Measurements from ENCODE around the gene SPX.

Gene SPX

GRCh38 chr12:21526053-21526452, at the start of gene SPX:
TSS of gene SPX (plus strand) at chr12:21526296. CDS start at chr12:21526473, 177 bp downstream.
- Histone ChIP-seq H3K27me3 (ENCODE audit: insufficient read depth, low read depth, severe bottlenecking) (peaks cover 2% of the 10 kb centered on the region), H3K4me3 (ENCODE audit: low read depth, low read length) (peak within 1 kb of the TSS; percentile 88), H3K9me3 (ENCODE audit: severe bottlenecking) (no peaks in the 10 kb centered on the region), H3K27ac (no peak within 1 kb of the TSS), H3K36me3 (no peaks in the 10 kb centered on the region)
- TF ChIP-seq CTCF (IDR thresholded peaks at IDR 0.05; ENCODE audit: low read depth, low read length) = no peak
- DNase-seq = no peak

GRCh38 chr12:21476949-21477348, 49.1 kb upstream of the SPX start:
- H3K36me3 ChIP-seq = peaks cover 37% of the 10 kb centered on the region
- no peak overlapping the region for H3K4me3 ChIP-seq (ENCODE audit: low read depth, low read length)
- no peaks in the 10 kb centered on the region for H3K9me3 ChIP-seq (ENCODE audit: severe bottlenecking)
- DNase-seq = no peak
- no peak for TF ChIP-seq CTCF (IDR thresholded peaks at IDR 0.05; ENCODE audit: low read depth, low read length)
- H3K27ac ChIP-seq = no peak overlapping the region
- no peaks in the 10 kb centered on the region for H3K27me3 ChIP-seq (ENCODE audit: insufficient read depth, low read depth, severe bottlenecking)

GRCh38 chr12:21478756-21479455, 47.2 kb upstream of the SPX start:
- Histone ChIP-seq H3K27me3 (ENCODE audit: insufficient read depth, low read depth, severe bottlenecking) (no peaks in the 10 kb centered on the region), H3K4me3 (ENCODE audit: low read depth, low read length) (no peak overlapping the region), H3K27ac (no peak overlapping the region), H3K9me3 (ENCODE audit: severe bottlenecking) (no peaks in the 10 kb centered on the region), H3K36me3 (peaks cover 33% of the 10 kb centered on the region)
- no peak for TF ChIP-seq CTCF (IDR thresholded peaks at IDR 0.05; ENCODE audit: low read depth, low read length)
- DNase-seq = no peak

GRCh38 chr12:21483531-21483930, 42.6 kb upstream of the SPX start:
- Histone ChIP-seq H3K36me3 (peaks cover 23% of the 10 kb centered on the region), H3K27ac (no peak overlapping the region), H3K27me3 (ENCODE audit: insufficient read depth, low read depth, severe bottlenecking) (no peaks in the 10 kb centered on the region), H3K9me3 (ENCODE audit: severe bottlenecking) (no peaks in the 10 kb centered on the region), H3K4me3 (ENCODE audit: low read depth, low read length) (no peak overlapping the region)
- DNase-seq = no peak
- TF ChIP-seq CTCF (IDR thresholded peaks at IDR 0.05; ENCODE audit: low read depth, low read length) = no peak

- no peak for TF ChIP-seq CTCF (IDR thresholded peaks at IDR 0.05; ENCODE audit: low read depth, low read length)
- DNase-seq = no peak
- no peaks in the 10 kb centered on the region for H3K9me3 ChIP-seq (ENCODE audit: severe bottlenecking)
- no peak overlapping the region for H3K4me3 ChIP-seq (ENCODE audit: low read depth, low read length)
- no peak overlapping the region for H3K27ac ChIP-seq
- H3K36me3 ChIP-seq = peaks cover 17% of the 10 kb centered on the region
- H3K27me3 ChIP-seq (ENCODE audit: insufficient read depth, low read depth, severe bottlenecking) = no peaks in the 10 kb centered on the region
These were observed 40.1 kb upstream of the SPX start for GRCh38 chr12:21485998-21486397.

- Histone ChIP-seq H3K27me3 (ENCODE audit: insufficient read depth, low read depth, severe bottlenecking) (no peaks in the 10 kb centered on the region), H3K27ac (no peak overlapping the region), H3K36me3 (peaks cover 30% of the 10 kb centered on the region), H3K4me3 (ENCODE audit: low read depth, low read length) (no peak overlapping the region), H3K9me3 (ENCODE audit: severe bottlenecking) (no peaks in the 10 kb centered on the region)
- no peak for TF ChIP-seq CTCF (IDR thresholded peaks at IDR 0.05; ENCODE audit: low read depth, low read length)
- DNase-seq = no peak
These were observed 26.3 kb upstream of the SPX start for GRCh38 chr12:21499765-21500164.

Measured in WERI-Rb-1 (cell line).